ENCODE data around the gene STK33.

DNA sequence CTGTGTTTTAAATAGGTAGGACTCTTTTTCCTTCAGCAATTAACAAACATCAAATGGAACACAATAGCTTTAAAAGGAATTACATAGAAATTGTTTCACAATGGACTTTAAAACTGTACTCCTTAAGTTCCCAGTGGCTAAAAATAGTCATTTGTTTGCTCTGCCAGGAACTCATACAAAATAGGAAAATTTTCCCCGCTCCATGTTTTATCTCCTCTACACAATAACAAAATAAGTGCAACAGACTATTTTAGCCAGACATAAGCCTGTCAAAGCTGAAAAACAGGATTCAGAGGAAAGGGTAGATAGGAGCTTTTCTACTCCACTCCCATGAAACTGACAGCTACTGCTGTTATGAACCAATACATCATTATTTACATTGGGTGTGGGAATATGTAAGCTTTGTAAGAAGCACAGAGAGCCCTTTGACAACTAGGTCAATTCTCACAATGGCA, 90.1 kb downstream of the STK33 start:
- no peak for TF ChIP-seq JUND (IDR thresholded peaks at IDR 0.05)
- no peak for TF ChIP-seq EZH2phosphoT487 (IDR thresholded peaks at IDR 0.05; ENCODE audit: borderline replicate concordance)
- TF ChIP-seq, protein P1, sequence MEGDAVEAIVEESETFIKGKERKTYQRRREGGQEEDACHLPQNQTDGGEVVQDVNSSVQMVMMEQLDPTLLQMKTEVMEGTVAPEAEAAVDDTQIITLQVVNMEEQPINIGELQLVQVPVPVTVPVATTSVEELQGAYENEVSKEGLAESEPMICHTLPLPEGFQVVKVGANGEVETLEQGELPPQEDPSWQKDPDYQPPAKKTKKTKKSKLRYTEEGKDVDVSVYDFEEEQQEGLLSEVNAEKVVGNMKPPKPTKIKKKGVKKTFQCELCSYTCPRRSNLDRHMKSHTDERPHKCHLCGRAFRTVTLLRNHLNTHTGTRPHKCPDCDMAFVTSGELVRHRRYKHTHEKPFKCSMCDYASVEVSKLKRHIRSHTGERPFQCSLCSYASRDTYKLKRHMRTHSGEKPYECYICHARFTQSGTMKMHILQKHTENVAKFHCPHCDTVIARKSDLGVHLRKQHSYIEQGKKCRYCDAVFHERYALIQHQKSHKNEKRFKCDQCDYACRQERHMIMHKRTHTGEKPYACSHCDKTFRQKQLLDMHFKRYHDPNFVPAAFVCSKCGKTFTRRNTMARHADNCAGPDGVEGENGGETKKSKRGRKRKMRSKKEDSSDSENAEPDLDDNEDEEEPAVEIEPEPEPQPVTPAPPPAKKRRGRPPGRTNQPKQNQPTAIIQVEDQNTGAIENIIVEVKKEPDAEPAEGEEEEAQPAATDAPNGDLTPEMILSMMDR (IDR thresholded peaks at IDR 0.05 in 2 of 3, conservative IDR thresholded peaks at IDR 0.05 in 1 of 3; ENCODE audit: borderline replicate concordance in 1 of 3, insufficient read depth in 1 of 3, low read depth in 2 of 3, low read length in 2 of 3): no peak
- no peak for TF ChIP-seq EZH2 (IDR thresholded peaks at IDR 0.05)
- no peak for TF ChIP-seq POLR2A (IDR thresholded peaks at IDR 0.05; ENCODE audit: borderline replicate concordance, extremely low read depth, insufficient read depth, insufficient read length)
